Gastroesophageal sphincter (tissue), 4 donors: ENCODE results near the gene CMIP. TPM values are rescaled to one million over a fixed set of nuclear protein-coding genes. Genes with fewer than 3 reads are reported as not detected.

Experiments
- ATAC-seq: fragments of 150-250 bp; one replicate; pipeline ENCODE4 v1.9.1; 2016; ENCODE audit warnings: mild to moderate bottlenecking, moderate library complexity
- H3K27ac ChIP-seq, 4 donors: fragments of 200-600 bp; sonication (generic) in 3 of 4; 1 replicate in 3 of 4; 2 replicates in 1 of 4; pipeline ENCODE4 v1.5.1; 2016 to 2019
- H3K27me3 ChIP-seq: fragments of 200-600 bp; sonication (generic); one replicate; pipeline ENCODE4 v1.5.1; 2019
- H3K36me3 ChIP-seq, 2 donors: fragments of 200-600 bp; sonication (generic); one replicate each; pipeline ENCODE4 v1.5.1; 2019; ENCODE audit warnings: control low read depth in 1 of 2
- H3K4me1 ChIP-seq, 3 donors: fragments of 200-600 bp; sonication (generic); 1 replicate in 2 of 3; 2 replicates in 1 of 3; pipeline ENCODE4 v1.5.1; 2016 to 2019; ENCODE audit warnings: control low read depth in 2 of 3
- H3K4me3 ChIP-seq, 2 donors: fragments of 200-600 bp; sonication (generic); one replicate each; pipeline ENCODE4 v1.5.1; 2019; ENCODE audit warnings: mild to moderate bottlenecking in 1 of 2, moderate library complexity in 1 of 2
- H3K9me3 ChIP-seq, 3 donors: fragments of 200-600 bp; sonication (generic); one replicate each; pipeline ENCODE4 v1.5.1; 2017 to 2019; ENCODE audit warnings: control low read depth in 2 of 3
- EP300 ChIP-seq: sonication (generic); formaldehyde crosslinking; IDR thresholded peaks from one replicate; pipeline ENCODE4 v1.6.1; 2017; ENCODE audit warnings: antibody characterized with exemption, mild to moderate bottlenecking
- POLR2A ChIP-seq, 2 donors: fragments of 450-650 bp; IDR thresholded peaks; one replicate each; pipeline ENCODE4 v1.6.1; 2017; ENCODE audit warnings: antibody characterized with exemption in 2 of 2, mild to moderate bottlenecking in 2 of 2, moderate library complexity in 1 of 2
- POLR2AphosphoS5 ChIP-seq: sonication (generic); formaldehyde crosslinking; IDR thresholded peaks from one replicate; pipeline ENCODE4 v1.6.1; 2017; ENCODE audit warnings: antibody characterized with exemption
- WGBS, 2 donors: methylation state at CpG; one replicate each; pipeline ENCODE4 v1.1.5; 2018; ENCODE audit warnings: low coverage in 1 of 2; 5-methylcytosine and 5-hydroxymethylcytosine counted together
- total RNA-seq, 4 donors: library from RNA; depleted of rRNA; stranded (reverse); fragments of >200 nt; gene quantifications; one replicate each; pipeline ENCODE4 v1.1.0, GENCODE V29; 2016
- TF ChIP-seq, protein P1 (sequence below), 4 experiments: fragments of 200-600 bp in 2 of 4; fragments of 450-650 bp in 2 of 4; sonication (generic) in 1 of 4; IDR thresholded peaks; one replicate each; pipeline ENCODE4 v1.5.1; 2017 to 2019; ENCODE audit warnings: antibody characterized with exemption in 4 of 4, mild to moderate bottlenecking in 2 of 4, moderate library complexity in 2 of 4

The CMIP gene
- total RNA-seq, 4 donors from 2014 or later, result 13.4 to 24.0 (median 19.2) TPM

DNA sequence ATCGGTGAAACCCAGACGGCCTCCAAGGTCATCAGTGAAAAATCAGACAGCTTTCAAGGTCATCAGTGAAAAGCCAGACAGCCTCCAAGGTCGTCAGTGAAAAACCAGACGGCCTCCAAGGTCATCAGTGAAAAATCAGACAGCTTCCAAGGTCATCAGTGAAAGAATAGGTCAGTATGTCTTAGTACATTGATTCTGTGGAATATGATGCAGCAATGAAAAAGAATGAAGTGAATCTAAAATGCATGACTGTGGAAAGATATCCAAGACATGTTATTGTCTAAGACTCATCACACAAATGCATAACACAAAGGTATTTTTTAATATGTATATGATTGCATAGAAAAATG is 72.5 kb downstream of the CMIP start:
- no peak overlapping the region for H3K4me3 ChIP-seq
- ATAC-seq, result no peak
- no peaks in the 10 kb centered on the region for H3K9me3 ChIP-seq
- peak overlapping the region in 1 of 4 donors; percentile 22 for H3K27ac ChIP-seq
- peaks cover 0 to 31% (median 6%) of the 10 kb centered on the region in 3 donors for H3K4me1 ChIP-seq
- TF ChIP-seq POLR2A (IDR thresholded peaks at IDR 0.05) (no peak), POLR2AphosphoS5 (no peak), EP300 (no peak)
- TF ChIP-seq, protein P1, sequence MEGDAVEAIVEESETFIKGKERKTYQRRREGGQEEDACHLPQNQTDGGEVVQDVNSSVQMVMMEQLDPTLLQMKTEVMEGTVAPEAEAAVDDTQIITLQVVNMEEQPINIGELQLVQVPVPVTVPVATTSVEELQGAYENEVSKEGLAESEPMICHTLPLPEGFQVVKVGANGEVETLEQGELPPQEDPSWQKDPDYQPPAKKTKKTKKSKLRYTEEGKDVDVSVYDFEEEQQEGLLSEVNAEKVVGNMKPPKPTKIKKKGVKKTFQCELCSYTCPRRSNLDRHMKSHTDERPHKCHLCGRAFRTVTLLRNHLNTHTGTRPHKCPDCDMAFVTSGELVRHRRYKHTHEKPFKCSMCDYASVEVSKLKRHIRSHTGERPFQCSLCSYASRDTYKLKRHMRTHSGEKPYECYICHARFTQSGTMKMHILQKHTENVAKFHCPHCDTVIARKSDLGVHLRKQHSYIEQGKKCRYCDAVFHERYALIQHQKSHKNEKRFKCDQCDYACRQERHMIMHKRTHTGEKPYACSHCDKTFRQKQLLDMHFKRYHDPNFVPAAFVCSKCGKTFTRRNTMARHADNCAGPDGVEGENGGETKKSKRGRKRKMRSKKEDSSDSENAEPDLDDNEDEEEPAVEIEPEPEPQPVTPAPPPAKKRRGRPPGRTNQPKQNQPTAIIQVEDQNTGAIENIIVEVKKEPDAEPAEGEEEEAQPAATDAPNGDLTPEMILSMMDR (IDR thresholded peaks at IDR 0.05), result no peak
- H3K27me3 ChIP-seq, result no peaks in the 10 kb centered on the region
- no peaks in the 10 kb centered on the region for H3K36me3 ChIP-seq
- WGBS, 2 donors, result 86 to 93% methylated on average over 2 to 4 of the region's 4 CpGs

DNA sequence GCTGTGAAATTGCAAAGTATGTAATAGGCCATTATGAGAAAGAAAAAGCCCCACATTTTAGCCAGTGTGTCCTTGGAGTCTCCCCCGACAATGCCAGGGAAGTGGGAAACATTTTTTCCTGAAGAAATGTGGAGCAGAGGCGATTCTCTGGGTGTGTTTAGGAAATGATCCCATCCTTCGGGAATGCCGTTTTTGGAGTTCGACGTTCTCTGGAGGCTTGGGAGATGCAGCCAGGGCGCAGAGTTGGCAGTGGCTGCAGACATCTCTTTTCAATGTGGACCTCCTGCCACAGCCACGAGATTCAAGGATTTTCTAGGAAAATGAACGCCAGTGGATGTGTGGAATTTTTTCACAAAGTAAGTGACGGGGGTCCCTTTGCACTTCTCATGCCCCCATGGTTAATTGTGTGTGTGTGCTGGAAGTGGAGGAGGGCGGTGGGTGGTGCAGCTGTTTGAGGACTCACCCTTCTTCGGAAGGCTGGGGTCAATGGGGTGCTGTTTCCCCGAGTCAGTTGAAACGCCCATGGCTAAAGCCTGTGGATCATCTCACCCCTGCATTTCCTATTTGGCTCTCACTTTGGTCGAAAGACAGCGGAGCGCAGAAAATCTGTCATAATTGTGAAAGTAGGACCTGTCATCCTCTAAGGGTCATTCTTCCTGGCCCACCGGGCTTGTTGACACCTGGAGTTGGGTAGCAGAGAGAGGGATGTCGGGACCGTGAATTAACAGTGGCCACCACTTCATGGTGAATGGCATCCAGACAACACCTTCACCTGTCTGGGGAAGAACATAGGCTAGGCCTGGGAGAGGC is 73.2 kb downstream of the CMIP start:
- H3K4me3 ChIP-seq, result no peak overlapping the region
- H3K27ac ChIP-seq, result peak overlapping the region in 1 of 4 donors; percentile 52
- WGBS, 2 donors, result 61 to 67% methylated on average over 6 to 14 of the region's 20 CpGs
- H3K9me3 ChIP-seq, result no peaks in the 10 kb centered on the region
- H3K27me3 ChIP-seq, result no peaks in the 10 kb centered on the region
- TF ChIP-seq POLR2A (IDR thresholded peaks at IDR 0.05) (no peak), POLR2AphosphoS5 (no peak), EP300 (no peak)
- TF ChIP-seq, protein P1 (IDR thresholded peaks at IDR 0.05), result no peak
- no peaks in the 10 kb centered on the region for H3K36me3 ChIP-seq
- no peak for ATAC-seq
- H3K4me1 ChIP-seq, result peaks cover 0 to 29% (median 6%) of the 10 kb centered on the region in 3 donors

DNA sequence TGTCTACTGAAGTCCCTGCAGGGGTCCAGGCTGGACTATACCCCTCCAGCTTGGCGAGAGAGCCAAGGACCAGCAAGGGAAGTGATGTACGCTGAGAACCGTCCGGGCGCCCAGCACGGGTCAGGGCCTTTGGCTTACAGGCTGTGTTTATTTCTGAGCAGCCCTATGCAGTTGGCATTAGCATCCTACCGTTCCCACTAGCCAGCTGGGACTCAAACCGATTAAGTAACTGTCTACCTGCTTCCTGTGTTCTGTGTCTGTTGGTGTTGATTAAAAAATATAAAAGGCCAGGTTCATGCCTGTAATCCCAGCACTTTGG is 73.8 kb downstream of the CMIP start:
- Histone ChIP-seq H3K27me3 (no peaks in the 10 kb centered on the region), H3K9me3 (no peaks in the 10 kb centered on the region), H3K4me3 (no peak overlapping the region), H3K27ac (peak overlapping the region in 1 of 4 donors; percentile 52), H3K4me1 (peaks cover 0 to 23% (median 4%) of the 10 kb centered on the region in 3 donors), H3K36me3 (no peaks in the 10 kb centered on the region)
- TF ChIP-seq, protein P1 (IDR thresholded peaks at IDR 0.05), result no peak
- TF ChIP-seq EP300 (no peak), POLR2A (IDR thresholded peaks at IDR 0.05) (no peak), POLR2AphosphoS5 (no peak)
- ATAC-seq, result no peak
- WGBS, 2 donors, result 67 to 86% methylated on average over 7 to 8 of the region's 8 CpGs

GRCh38 chr16:81519301-81520150 is 74.9 kb downstream of the CMIP start:
- peak overlapping the region in 1 of 4 donors; percentile 29 for H3K27ac ChIP-seq
- 90 to 100% methylated on average over 2 of the region's 9 CpGs for WGBS, 2 donors
- H3K4me1 ChIP-seq, result peaks cover 0 to 21% (median 3%) of the 10 kb centered on the region in 3 donors
- no peaks in the 10 kb centered on the region for H3K9me3 ChIP-seq
- H3K4me3 ChIP-seq, result no peak overlapping the region
- ATAC-seq, result no peak
- no peak for TF ChIP-seq POLR2AphosphoS5
- TF ChIP-seq POLR2A (IDR thresholded peaks at IDR 0.05), result no peak
- H3K36me3 ChIP-seq, result no peaks in the 10 kb centered on the region
- no peaks in the 10 kb centered on the region for H3K27me3 ChIP-seq

GRCh38 chr16:81520151-81520470 is 75.5 kb downstream of the CMIP start:
- Histone ChIP-seq H3K27ac (peak overlapping the region in 1 of 4 donors; percentile 29), H3K4me3 (no peak overlapping the region), H3K4me1 (peaks cover 0 to 21% (median 3%) of the 10 kb centered on the region in 3 donors), H3K9me3 (no peaks in the 10 kb centered on the region), H3K27me3 (no peaks in the 10 kb centered on the region), H3K36me3 (no peaks in the 10 kb centered on the region)
- ATAC-seq, result no peak
- TF ChIP-seq EP300 (no peak), POLR2A (IDR thresholded peaks at IDR 0.05) (no peak), POLR2AphosphoS5 (no peak)
- TF ChIP-seq, protein P1 (IDR thresholded peaks at IDR 0.05), result no peak
- WGBS, 2 donors, result 94 to 100% methylated on average over 2 to 4 of the region's 4 CpGs
